Kidney epithelial cell (primary cell): ENCODE results near the gene COL18A1. TPM values are rescaled to one million over a fixed set of nuclear protein-coding genes. Genes with fewer than 3 reads are reported as not detected.

Experiments
- DNase-seq: peaks from one replicate; pipeline ENCODE4 v3.0.0-alpha.2; 2010; ENCODE audit warnings: low read depth
- H3K27me3 ChIP-seq: 2 replicates; pipeline ENCODE4 v1.6.0; 2011; ENCODE audit warnings: low read length; ENCODE audit not compliant: control insufficient read depth, insufficient read depth
- H3K36me3 ChIP-seq: 2 replicates; pipeline ENCODE4 v1.5.1; 2011; ENCODE audit warnings: low read length; ENCODE audit not compliant: control insufficient read depth, insufficient read depth
- H3K4me3 ChIP-seq: 2 replicates; pipeline ENCODE4 v1.5.1; 2011; ENCODE audit warnings: low read depth, mild to moderate bottlenecking, control low read depth, low read length
- total RNA-seq: library from RNA; depleted of rRNA; stranded (reverse); fragments of >200 nt; gene quantifications from 2 replicates; pipeline ENCODE4 v1.2.3, GENCODE V29; 2015
- TF ChIP-seq, protein P1 (sequence below): IDR thresholded peaks from 2 replicates; pipeline ENCODE4 v1.5.1; 2011; ENCODE audit warnings: mild to moderate bottlenecking, moderate library complexity, low read length, control low read depth, inconsistent platforms; ENCODE audit not compliant: insufficient read depth, poor library complexity, severe bottlenecking

The COL18A1 gene
- total RNA-seq, 1 donor from 2014 or later = 808 TPM

DNA sequence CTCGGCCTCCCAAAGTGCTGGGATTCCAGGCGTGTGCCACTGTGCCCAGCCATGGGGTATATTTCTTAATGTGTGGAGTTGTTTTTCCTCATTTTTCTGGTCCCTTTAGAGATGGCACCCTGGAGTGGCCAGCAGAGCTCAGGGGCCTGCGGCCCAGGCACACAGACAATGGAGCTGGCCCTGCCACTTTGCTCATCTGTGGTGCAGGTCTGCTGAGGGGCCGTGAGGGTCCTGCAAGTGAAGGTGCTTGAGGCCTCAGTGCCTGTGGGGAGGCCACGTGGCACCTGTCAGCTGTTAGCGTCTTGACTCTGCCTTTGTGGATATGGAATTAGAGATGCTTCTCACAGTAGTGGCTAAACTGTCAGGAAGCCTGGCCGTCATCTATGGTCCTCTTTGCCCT lies 7.5 kb downstream of the COL18A1 start:
- DNase-seq = no peak
- peaks cover 3% of the 10 kb centered on the region for H3K36me3 ChIP-seq
- TF ChIP-seq, protein P1, sequence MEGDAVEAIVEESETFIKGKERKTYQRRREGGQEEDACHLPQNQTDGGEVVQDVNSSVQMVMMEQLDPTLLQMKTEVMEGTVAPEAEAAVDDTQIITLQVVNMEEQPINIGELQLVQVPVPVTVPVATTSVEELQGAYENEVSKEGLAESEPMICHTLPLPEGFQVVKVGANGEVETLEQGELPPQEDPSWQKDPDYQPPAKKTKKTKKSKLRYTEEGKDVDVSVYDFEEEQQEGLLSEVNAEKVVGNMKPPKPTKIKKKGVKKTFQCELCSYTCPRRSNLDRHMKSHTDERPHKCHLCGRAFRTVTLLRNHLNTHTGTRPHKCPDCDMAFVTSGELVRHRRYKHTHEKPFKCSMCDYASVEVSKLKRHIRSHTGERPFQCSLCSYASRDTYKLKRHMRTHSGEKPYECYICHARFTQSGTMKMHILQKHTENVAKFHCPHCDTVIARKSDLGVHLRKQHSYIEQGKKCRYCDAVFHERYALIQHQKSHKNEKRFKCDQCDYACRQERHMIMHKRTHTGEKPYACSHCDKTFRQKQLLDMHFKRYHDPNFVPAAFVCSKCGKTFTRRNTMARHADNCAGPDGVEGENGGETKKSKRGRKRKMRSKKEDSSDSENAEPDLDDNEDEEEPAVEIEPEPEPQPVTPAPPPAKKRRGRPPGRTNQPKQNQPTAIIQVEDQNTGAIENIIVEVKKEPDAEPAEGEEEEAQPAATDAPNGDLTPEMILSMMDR = no peak
- H3K4me3 ChIP-seq = no peak overlapping the region
- H3K27me3 ChIP-seq = no peaks in the 10 kb centered on the region

DNA sequence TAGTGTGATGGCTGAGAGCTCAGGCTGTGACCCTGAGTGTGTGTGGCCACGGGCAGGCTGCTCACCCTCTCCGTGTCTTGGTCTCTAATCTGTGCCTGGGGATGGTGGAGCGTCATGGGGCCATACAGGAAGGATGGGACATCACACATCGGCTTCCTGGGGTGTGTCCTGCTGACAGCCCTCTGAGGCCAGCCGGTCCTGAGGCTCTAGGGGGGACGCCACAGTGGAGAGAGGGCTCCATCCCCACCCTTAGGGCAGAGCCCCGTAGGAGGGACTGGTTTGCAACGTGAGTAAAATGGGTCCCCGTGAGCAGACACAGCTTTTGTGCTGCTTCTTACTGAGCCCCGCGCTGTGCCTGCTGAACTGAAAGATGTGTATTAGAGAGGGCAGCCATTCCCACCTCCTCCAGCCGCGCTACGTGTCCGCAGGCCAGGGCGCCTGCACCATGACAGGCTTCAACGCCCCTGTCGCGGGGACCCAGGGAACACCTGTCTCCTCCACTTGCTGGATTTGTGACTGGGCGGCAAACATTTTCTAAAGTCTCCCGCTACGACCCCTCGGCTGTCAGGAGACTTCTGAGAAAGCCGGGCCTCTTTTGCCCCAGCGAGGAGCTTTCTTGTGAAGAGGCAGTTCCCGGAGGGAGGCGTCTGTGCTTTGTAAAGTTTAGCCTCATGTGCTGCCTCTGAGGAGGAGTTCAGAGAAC lies 8.1 kb downstream of the COL18A1 start:
- no peak for DNase-seq
- TF ChIP-seq, protein P1 = no peak
- H3K4me3 ChIP-seq = no peak overlapping the region
- peaks cover 3% of the 10 kb centered on the region for H3K36me3 ChIP-seq
- no peaks in the 10 kb centered on the region for H3K27me3 ChIP-seq

DNA sequence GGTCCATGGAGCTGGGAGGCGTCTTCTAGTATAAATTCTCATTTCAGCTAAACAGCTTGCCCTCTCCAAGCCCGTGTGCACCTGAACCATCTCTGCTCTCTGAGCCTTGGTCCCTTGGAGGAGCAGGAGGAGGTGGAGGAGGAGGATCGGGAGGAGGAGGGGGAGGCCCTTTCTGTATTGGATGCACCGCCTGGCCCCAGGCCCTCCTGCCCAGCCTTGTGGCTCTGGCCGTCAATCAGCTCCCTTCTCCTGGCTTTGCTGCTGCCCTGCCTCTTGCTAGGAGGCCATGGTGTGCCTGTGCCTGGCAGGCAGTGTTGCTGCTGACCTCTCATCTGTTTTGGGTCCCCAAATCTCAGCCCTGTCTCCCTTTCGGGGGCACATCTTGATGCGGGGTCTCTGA lies 9.0 kb downstream of the COL18A1 start:
- no peak overlapping the region for H3K4me3 ChIP-seq
- peaks cover 3% of the 10 kb centered on the region for H3K36me3 ChIP-seq
- no peaks in the 10 kb centered on the region for H3K27me3 ChIP-seq
- TF ChIP-seq, protein P1 = no peak
- DNase-seq = no peak

DNA sequence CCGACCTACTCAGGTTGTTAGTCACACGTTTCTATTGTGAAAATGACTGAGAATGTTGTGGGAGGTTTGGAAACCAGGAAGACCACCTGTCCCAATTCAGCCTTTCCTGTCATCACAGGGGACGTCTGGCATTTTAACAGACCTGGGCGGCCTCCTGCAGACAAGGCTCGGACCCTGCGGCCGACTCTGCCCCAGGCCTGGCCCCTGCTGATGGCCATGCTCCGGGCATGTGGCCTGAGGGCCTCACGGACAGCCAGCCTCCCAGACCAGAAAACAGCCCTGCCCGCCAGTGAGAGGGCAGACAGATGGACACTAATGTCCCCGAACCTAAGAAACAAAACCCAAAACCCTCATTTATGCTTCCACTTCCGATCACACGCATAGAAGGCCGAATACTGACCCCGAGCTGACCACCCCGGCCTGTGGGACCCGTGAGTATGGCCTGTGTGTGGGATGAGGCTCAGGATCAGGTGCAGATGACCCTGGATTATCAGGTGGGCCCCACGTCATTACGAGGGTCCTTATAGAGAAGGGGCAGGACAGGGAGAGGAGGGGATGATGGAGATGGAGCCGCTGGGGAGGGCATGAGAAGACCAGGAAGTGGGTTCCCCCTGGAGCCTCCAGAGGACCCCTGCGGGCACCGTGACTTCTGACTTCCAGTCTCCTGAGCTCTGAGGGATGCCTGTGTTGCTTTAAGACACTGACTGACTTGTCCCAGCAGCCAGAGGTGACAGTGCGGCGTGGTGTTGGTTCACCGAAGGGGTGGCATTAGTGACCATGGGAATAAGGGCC lies 9.6 kb downstream of the COL18A1 start:
- no peaks in the 10 kb centered on the region for H3K27me3 ChIP-seq
- peaks cover 3% of the 10 kb centered on the region for H3K36me3 ChIP-seq
- TF ChIP-seq, protein P1 = no peak
- no peak for DNase-seq
- H3K4me3 ChIP-seq = no peak overlapping the region

DNA sequence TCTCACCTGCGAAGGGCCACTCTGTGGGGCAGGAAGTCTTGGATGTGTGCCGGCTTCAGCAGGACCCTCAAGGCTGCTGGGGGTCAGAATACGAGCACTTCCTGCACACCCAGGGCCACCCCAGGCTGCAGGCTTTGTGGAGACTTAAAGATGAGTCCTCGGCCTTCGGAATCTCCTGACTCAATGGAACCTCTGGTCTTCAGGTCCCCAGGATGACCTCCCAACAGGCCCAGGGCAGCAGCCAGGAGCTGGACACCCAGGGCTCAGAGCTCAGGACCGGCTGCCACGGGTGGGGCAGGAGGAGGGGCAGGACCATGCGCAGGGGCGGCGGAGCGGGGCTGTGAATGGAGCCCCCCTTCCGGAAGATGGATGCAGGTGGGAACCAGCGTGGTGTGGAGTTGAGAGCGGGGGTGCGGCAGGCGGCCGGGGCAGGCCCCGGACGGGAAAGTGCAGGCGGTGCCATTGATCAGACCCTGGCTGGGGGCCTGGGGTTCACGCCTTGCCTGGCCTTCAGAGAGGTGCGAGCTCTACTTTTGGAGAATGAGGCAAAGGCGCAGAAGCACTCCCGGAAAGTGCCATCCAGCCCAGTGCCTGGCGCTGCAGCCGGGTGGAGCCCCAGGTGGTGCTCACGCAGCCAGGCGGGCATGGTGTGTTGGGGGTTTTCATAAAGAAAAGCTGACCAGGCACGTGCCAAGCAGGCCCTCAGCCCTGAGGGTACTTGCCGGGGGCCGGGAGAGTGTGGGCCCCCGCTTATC lies 10.4 kb downstream of the COL18A1 start:
- Histone ChIP-seq H3K36me3 (peaks cover 2% of the 10 kb centered on the region), H3K4me3 (no peak overlapping the region), H3K27me3 (no peaks in the 10 kb centered on the region)
- TF ChIP-seq, protein P1 = no peak
- DNase-seq = no peak
